Mesenchymal stem cell (in vitro differentiated cells and primary cell): ENCODE data around the gene TCF12.

ENCODE experiments used
- DNase-seq: peaks from one replicate; pipeline ENCODE4 v3.0.0-alpha.2; 2013
- H2AFZ ChIP-seq: one replicate; pipeline ENCODE4 v1.6.1; 2013; ENCODE audit warnings: low read depth, mild to moderate bottlenecking, control low read depth, inconsistent platforms, low read length, moderate library complexity
- H2AK5ac ChIP-seq: 2 replicates; pipeline ENCODE4 v1.6.1; 2013; ENCODE audit warnings: low read length, moderate library complexity, mild to moderate bottlenecking, inconsistent platforms; ENCODE audit not compliant: severe bottlenecking
- H2BK120ac ChIP-seq: one replicate; pipeline ENCODE4 v1.6.1; 2013; ENCODE audit warnings: low read depth, mild to moderate bottlenecking, inconsistent platforms, low read length, moderate library complexity
- H2BK12ac ChIP-seq, 2 experiments: one replicate each; pipeline ENCODE4 v1.6.1; 2013; ENCODE audit warnings: inconsistent platforms in 2 of 2, low read length in 2 of 2, mild to moderate bottlenecking in 2 of 2, moderate library complexity in 2 of 2, control low read depth in 1 of 2
- H2BK15ac ChIP-seq: one replicate; pipeline ENCODE4 v1.6.1; 2013; ENCODE audit warnings: mild to moderate bottlenecking, low read depth, inconsistent platforms; ENCODE audit not compliant: poor library complexity, severe bottlenecking
- H2BK5ac ChIP-seq: 2 replicates; pipeline ENCODE4 v1.6.1; 2013; ENCODE audit warnings: low read depth, mild to moderate bottlenecking, low read length, control low read depth, inconsistent platforms; ENCODE audit not compliant: poor library complexity, severe bottlenecking
- H3K14ac ChIP-seq, 2 experiments: one replicate each; pipeline ENCODE4 v1.6.1; 2013; ENCODE audit warnings: inconsistent platforms in 2 of 2, low read length in 2 of 2, control low read depth in 1 of 2, mild to moderate bottlenecking in 1 of 2, moderate library complexity in 1 of 2
- H3K18ac ChIP-seq, 2 experiments: one replicate each; pipeline ENCODE4 v1.6.1; 2013; ENCODE audit warnings: inconsistent platforms in 2 of 2, low read length in 2 of 2, control low read depth in 1 of 2, low read depth in 1 of 2, mild to moderate bottlenecking in 1 of 2
- H3K23ac ChIP-seq, 2 experiments: one replicate each; pipeline ENCODE4 v1.6.1; 2013; ENCODE audit warnings: inconsistent platforms in 2 of 2, low read length in 2 of 2, mild to moderate bottlenecking in 2 of 2, moderate library complexity in 2 of 2, control low read depth in 1 of 2
- H3K27ac ChIP-seq: 2 replicates; pipeline ENCODE4 v1.5.1; 2013; ENCODE audit warnings: mild to moderate bottlenecking, moderate library complexity, low read length, control low read depth, inconsistent platforms; ENCODE audit not compliant: poor library complexity, severe bottlenecking
- H3K27me3 ChIP-seq, 2 experiments: 2 replicates each; pipeline versions ENCODE4 v1.6.1 to v1.7.0; 2013; ENCODE audit warnings: low read length in 2 of 2, mild to moderate bottlenecking in 2 of 2, moderate library complexity in 2 of 2, control low read depth in 1 of 2, inconsistent platforms in 1 of 2; ENCODE audit not compliant: control insufficient read depth in 1 of 2, insufficient read depth in 1 of 2
- H3K36me3 ChIP-seq, 2 experiments: 2 replicates each; pipeline versions ENCODE4 v1.6.1 to v1.7.0; 2013; ENCODE audit warnings: low read length in 2 of 2, control low read depth in 1 of 2, inconsistent platforms in 1 of 2, low read depth in 1 of 2, mild to moderate bottlenecking in 1 of 2; ENCODE audit not compliant: insufficient read depth in 2 of 2, control insufficient read depth in 1 of 2
- H3K4ac ChIP-seq, 2 experiments: one replicate each; pipeline ENCODE4 v1.6.1; 2013; ENCODE audit warnings: inconsistent platforms in 2 of 2, low read length in 2 of 2, mild to moderate bottlenecking in 2 of 2, moderate library complexity in 2 of 2, control low read depth in 1 of 2, low read depth in 1 of 2
- H3K4me1 ChIP-seq: 2 replicates; pipeline ENCODE4 v1.6.1; 2013; ENCODE audit warnings: low read depth, low read length, control low read depth; ENCODE audit not compliant: control insufficient read depth, insufficient read depth
- H3K4me2 ChIP-seq: 2 replicates; pipeline ENCODE4 v1.6.1; 2013; ENCODE audit warnings: low read length, mild to moderate bottlenecking, inconsistent platforms; ENCODE audit not compliant: poor library complexity, severe bottlenecking
- H3K4me3 ChIP-seq, 2 experiments: 2 replicates each; pipeline versions ENCODE4 v1.5.1 to v1.7.0; 2013; ENCODE audit warnings: low read length in 2 of 2, mild to moderate bottlenecking in 2 of 2, control low read depth in 1 of 2, low read depth in 1 of 2; ENCODE audit not compliant: insufficient read depth in 1 of 2
- H3K79me1 ChIP-seq: replicated peaks from 2 replicates; pipeline ENCODE4 v1.6.1; 2013; ENCODE audit warnings: mild to moderate bottlenecking, control low read depth, low read length, inconsistent platforms; ENCODE audit not compliant: poor library complexity, severe bottlenecking
- H3K9ac ChIP-seq: 2 replicates; pipeline ENCODE4 v1.7.0; 2013; ENCODE audit warnings: mild to moderate bottlenecking, low read length, moderate library complexity
- H3K9me3 ChIP-seq: 2 replicates; pipeline ENCODE4 v1.7.0; 2013; ENCODE audit warnings: mild to moderate bottlenecking, low read length; ENCODE audit not compliant: control insufficient read depth
- H4K8ac ChIP-seq: one replicate; pipeline ENCODE4 v1.6.1; 2013; ENCODE audit warnings: inconsistent platforms, mild to moderate bottlenecking, low read length, moderate library complexity
- H4K91ac ChIP-seq: one replicate; pipeline ENCODE4 v1.6.1; 2013; ENCODE audit warnings: mild to moderate bottlenecking, low read length, inconsistent platforms
- WGBS: methylation state at CpG from one replicate; pipeline ENCODE4 v1.1.7; 2013; ENCODE audit warnings: mixed read lengths; 5-methylcytosine and 5-hydroxymethylcytosine counted together

TCF12 gene

DNA sequence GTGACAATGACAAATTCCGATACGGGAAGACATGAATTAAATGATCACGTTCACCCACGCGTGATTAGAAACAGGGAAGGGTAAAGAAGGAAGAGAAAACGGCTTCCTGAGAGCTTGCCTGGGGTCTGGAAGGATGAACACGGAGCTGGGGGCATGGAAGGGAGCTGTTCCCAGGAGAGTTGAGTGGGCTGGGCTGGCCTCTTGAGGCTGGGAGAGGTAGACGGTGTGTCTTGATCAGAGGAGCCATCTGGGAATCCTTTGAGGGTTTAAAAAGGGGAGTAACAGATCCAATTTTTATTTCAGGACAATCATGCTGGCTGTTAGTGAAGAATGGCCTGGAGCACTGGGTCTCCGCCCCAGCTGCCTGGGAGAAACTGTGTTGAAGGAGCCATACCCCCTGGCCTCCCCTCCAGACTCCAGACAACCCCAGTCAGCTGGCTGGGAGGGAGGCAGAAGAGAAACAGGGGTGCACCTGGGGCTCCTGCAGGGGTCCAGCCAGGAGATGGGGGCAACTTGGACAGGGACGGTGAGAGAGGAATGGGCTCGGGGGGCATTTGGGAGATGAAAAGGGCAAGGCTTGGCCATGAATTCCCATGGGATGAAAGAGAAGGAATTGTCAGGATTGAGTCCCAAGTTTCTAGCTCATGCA, 404.3 kb downstream of the TCF12 start:
- WGBS = 87% methylated on average over 10 of the region's 11 CpGs
- Histone ChIP-seq H2BK12ac (no peak overlapping the region), H2AFZ (no peak overlapping the region)

DNA sequence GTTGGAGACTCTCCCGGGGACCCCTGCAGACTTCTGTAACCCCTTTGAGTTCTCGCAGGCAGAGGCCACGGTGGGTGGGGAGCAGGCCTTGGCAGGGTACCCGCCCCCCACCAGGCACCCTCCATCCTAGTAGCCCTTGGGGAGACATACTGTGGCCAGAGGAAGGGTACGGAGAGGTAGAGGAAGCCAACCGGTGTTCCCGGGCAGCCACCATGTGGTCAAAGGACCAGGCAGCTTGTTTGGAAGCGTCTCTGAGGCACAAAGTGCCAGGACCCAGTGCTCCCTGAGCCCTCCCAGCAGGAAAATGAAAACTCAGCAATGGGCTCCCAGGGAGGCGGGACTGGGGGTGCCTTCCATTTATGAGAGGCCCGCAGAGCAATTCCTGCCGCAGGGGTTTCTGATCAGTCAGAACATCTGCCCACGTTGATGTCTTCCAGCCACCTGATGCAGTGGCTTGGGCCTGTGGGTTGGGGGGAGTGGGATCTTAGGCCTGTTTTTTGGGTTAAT, 404.9 kb downstream of the TCF12 start:
- H3K23ac ChIP-seq = no peak overlapping the region
- H2BK120ac ChIP-seq = no peak overlapping the region
- no peak overlapping the region for H4K91ac ChIP-seq
- no peaks in the 10 kb centered on the region for H3K79me1 ChIP-seq
- WGBS = 93% methylated on average over 10 of the region's 12 CpGs
- H3K9me3 ChIP-seq = no peaks in the 10 kb centered on the region
- H3K4me1 ChIP-seq = peaks cover 13% of the 10 kb centered on the region
- H3K4me2 ChIP-seq = no peak overlapping the region
- DNase-seq = no peak
- H4K8ac ChIP-seq = no peak overlapping the region
- H3K18ac ChIP-seq = no peak overlapping the region
- no peak overlapping the region for H3K27ac ChIP-seq
- no peak overlapping the region for H3K9ac ChIP-seq
- no peak overlapping the region for H3K14ac ChIP-seq
- no peak overlapping the region for H2AFZ ChIP-seq
- no peak overlapping the region for H2BK5ac ChIP-seq
- no peak overlapping the region for H3K4ac ChIP-seq
- H3K4me3 ChIP-seq = no peak overlapping the region
- no peak overlapping the region for H2BK12ac ChIP-seq
- H2AK5ac ChIP-seq = no peak overlapping the region
- no peak overlapping the region for H2BK15ac ChIP-seq
- H3K27me3 ChIP-seq = no peaks in the 10 kb centered on the region
- H3K36me3 ChIP-seq = peaks cover 0 to 4% of the 10 kb centered on the region in 2 experiments

More for the DNA sequence above, 404.3 kb downstream of the TCF12 start:
- DNase-seq = no peak
- H3K79me1 ChIP-seq = no peaks in the 10 kb centered on the region
- H4K8ac ChIP-seq = no peak overlapping the region
- H3K27me3 ChIP-seq = no peaks in the 10 kb centered on the region
- H3K9me3 ChIP-seq = no peaks in the 10 kb centered on the region
- no peak overlapping the region for H3K9ac ChIP-seq
- H3K23ac ChIP-seq = no peak overlapping the region
- no peak overlapping the region for H2BK5ac ChIP-seq
- no peak overlapping the region for H3K14ac ChIP-seq
- H3K4me2 ChIP-seq = no peak overlapping the region
- no peak overlapping the region for H3K18ac ChIP-seq
- H4K91ac ChIP-seq = no peak overlapping the region
- H2BK15ac ChIP-seq = no peak overlapping the region
- H3K36me3 ChIP-seq = peaks cover 0 to 4% of the 10 kb centered on the region in 2 experiments
- H3K4me3 ChIP-seq = no peak overlapping the region
- H2AK5ac ChIP-seq = no peak overlapping the region
- H3K4ac ChIP-seq = no peak overlapping the region
- H3K27ac ChIP-seq = no peak overlapping the region
- no peak overlapping the region for H2BK120ac ChIP-seq
- H3K4me1 ChIP-seq = peaks cover 13% of the 10 kb centered on the region

DNA sequence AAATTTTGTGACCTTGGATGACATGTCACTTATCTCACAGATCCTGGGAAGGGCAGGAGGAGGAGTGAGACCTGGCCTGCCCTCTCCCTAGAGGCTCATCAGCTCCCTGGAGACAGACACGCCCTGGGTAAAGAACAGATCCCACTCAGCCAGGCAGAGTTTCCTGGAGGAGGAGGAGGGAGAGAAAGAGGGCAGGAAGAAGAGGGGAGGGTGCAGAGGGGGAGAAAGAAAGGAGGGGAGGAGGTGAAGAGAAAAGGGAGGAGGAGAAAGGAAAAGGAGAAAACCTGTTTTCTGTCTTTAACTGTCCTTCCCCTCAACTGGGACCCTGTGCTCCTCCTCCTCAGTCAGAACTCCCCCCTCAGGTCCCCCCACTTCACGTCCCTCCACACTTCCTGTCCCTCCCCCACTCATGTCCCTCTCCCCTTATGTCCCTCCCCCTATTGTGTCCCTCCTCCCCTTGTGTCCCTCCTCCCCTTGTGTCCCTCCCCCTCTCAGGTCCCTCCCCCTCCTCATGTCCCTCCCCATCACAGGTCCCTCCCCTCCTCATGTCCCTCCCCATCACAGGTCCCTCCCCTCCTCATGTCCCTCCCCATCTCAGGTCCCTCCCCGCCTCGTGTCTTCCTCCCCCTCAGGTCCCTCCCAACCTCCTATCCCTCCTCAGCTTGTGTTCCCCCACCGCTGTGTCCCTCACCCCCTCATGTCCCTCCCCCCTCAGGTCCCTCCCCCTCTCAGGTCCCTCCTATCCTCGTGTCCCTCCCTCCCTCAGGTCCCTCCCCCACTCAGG, 405.6 kb downstream of the TCF12 start:
- H3K4me2 ChIP-seq = no peak overlapping the region
- 55% methylated on average over 6 of the region's 6 CpGs for WGBS
- peak overlapping the region; percentile 51 for H2AFZ ChIP-seq
- H2BK12ac ChIP-seq = no peak overlapping the region
- no peaks in the 10 kb centered on the region for H3K9me3 ChIP-seq
- H3K4me3 ChIP-seq = no peak overlapping the region
- H2BK5ac ChIP-seq = no peak overlapping the region
- H3K27ac ChIP-seq = peak overlapping the region; percentile 30
- no peak overlapping the region for H3K9ac ChIP-seq
- peaks cover 0 to 4% of the 10 kb centered on the region in 2 experiments for H3K36me3 ChIP-seq
- no peaks in the 10 kb centered on the region for H3K27me3 ChIP-seq
- H4K91ac ChIP-seq = no peak overlapping the region
- no peaks in the 10 kb centered on the region for H3K79me1 ChIP-seq
- H3K4me1 ChIP-seq = peaks cover 13% of the 10 kb centered on the region
- no peak overlapping the region for H4K8ac ChIP-seq
- no peak overlapping the region for H3K14ac ChIP-seq
- no peak overlapping the region for H2BK120ac ChIP-seq
- no peak overlapping the region for H3K4ac ChIP-seq
- H3K18ac ChIP-seq = no peak overlapping the region
- H2BK15ac ChIP-seq = no peak overlapping the region
- no peak for DNase-seq
- no peak overlapping the region for H3K23ac ChIP-seq
- no peak overlapping the region for H2AK5ac ChIP-seq

DNA sequence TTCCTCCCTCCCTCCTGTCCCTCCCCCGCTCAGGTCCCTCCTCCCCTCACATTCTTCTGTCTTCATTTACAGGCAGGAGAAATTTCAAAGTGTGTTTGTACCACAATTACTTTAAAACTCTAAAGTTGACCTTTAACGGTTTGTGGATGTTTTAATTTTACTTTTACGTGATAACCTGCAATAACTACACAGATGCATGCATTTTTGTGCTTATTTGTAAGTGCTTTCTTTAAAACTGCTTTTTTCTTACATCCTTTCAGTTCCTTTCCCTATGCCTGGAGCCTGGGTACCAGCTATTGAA, 406.1 kb downstream of the TCF12 start:
- Histone ChIP-seq H3K9ac (no peak overlapping the region), H2BK15ac (no peak overlapping the region), H3K4me1 (peaks cover 13% of the 10 kb centered on the region), H3K18ac (no peak overlapping the region), H3K4me3 (no peak overlapping the region), H2AFZ (no peak overlapping the region), H2BK5ac (no peak overlapping the region), H3K36me3 (no peaks in the 10 kb centered on the region), H2BK12ac (no peak overlapping the region), H3K23ac (no peak overlapping the region), H3K27me3 (no peaks in the 10 kb centered on the region), H3K27ac (no peak overlapping the region), H3K79me1 (no peaks in the 10 kb centered on the region), H2AK5ac (no peak overlapping the region), H3K9me3 (no peaks in the 10 kb centered on the region), H3K14ac (no peak overlapping the region), H4K91ac (no peak overlapping the region), H3K4ac (no peak overlapping the region), H4K8ac (no peak overlapping the region), H2BK120ac (no peak overlapping the region), H3K4me2 (no peak overlapping the region)
- 75% methylated on average over 2 of the region's 3 CpGs for WGBS
- DNase-seq = no peak
